ENCODE results near the gene TECTA. TPM values are rescaled to one million over a fixed set of nuclear protein-coding genes. Genes with fewer than 3 reads are reported as not detected.
"Not testable (repeated sequence)": the region's sequence is repeated elsewhere in the genome, so short reads cannot be mapped to it uniquely, and the experiment has no call there.

Gene TECTA
- total and polyA plus RNA-seq, 2 of the 8 experiments (the other 6 are each of a cell fraction or from before 2014, with no cell fraction given), result 0.59 to 1.0 TPM

DNA sequence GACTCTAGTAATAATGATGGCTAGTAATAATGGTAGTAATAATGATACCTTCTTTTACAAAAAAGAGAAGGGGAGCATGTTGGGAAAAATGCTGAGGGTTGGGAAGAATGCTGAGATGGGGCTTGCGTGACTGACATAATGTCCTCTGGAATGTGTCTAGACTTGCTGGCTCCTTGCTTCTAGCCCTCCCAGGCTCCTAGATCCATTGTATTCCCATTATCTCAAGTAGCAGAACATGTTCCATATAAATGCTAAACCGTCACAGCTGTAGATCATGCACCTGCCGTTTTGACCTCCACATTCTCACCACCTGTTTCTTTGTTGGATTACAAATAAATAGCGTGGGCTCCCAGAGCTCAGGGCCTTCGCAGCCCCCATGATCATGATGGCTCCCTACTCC, 139.0 kb downstream of the TECTA start:
- H4K8ac ChIP-seq (ENCODE audit: extremely low read depth, insufficient read depth, low read length); H3K23ac ChIP-seq (ENCODE audit: insufficient read length); H3K79me1 ChIP-seq (ENCODE audit: low read depth, low read length); H4K5ac ChIP-seq (ENCODE audit: insufficient read length, low read depth, low read length); H3K27ac ChIP-seq (ENCODE audit: low read depth, low read length); H4K20me1 ChIP-seq (replicated peaks in 1 of 2; ENCODE audit: control insufficient read depth in 1 of 2, insufficient read depth in 2 of 2, low read length in 2 of 2); CTCF ChIA-PET (ENCODE audit: partially characterized antibody); H3K4me3 ChIP-seq (ENCODE audit: extremely low read depth in 1 of 4, insufficient read depth in 2 of 4, low read depth in 3 of 4, low read length in 4 of 4); H3K9ac ChIP-seq (replicated peaks in 1 of 4; ENCODE audit: extremely low read depth in 1 of 4, low read depth in 3 of 4, low read length in 3 of 4); DNase-seq (ENCODE audit: low read depth in 1 of 2, low spot score in 2 of 2); H2BK5ac ChIP-seq (ENCODE audit: low read depth, low read length); H3K9me3 ChIP-seq (ENCODE audit: insufficient read depth in 2 of 2, low read depth in 1 of 2, low read length in 1 of 2); H2BK20ac ChIP-seq (ENCODE audit: low read length); H2BK120ac ChIP-seq (replicated peaks; ENCODE audit: low read depth, low read length); H2AK5ac ChIP-seq (ENCODE audit: low read depth, low read length); H3K56ac ChIP-seq (replicated peaks; ENCODE audit: insufficient read length, low read depth, low read length); H3K79me2 ChIP-seq (ENCODE audit: control insufficient read depth in 1 of 2, insufficient read depth in 2 of 2, low read length in 2 of 2); H2BK15ac ChIP-seq (ENCODE audit: low read length); H3K27me3 ChIP-seq (replicated peaks in 1 of 4; ENCODE audit: control insufficient read depth in 3 of 4, extremely low read depth in 1 of 4, insufficient read depth in 3 of 4, low read length in 3 of 4); H3K36me3 ChIP-seq (ENCODE audit: control insufficient read depth in 2 of 4, insufficient read depth in 4 of 4, low read length in 3 of 4); H2BK12ac ChIP-seq (ENCODE audit: low read depth, low read length); H3K14ac ChIP-seq (ENCODE audit: insufficient read length); H3K4me2 ChIP-seq (ENCODE audit: insufficient read depth in 1 of 2, low read depth in 2 of 2, low read length in 2 of 2); H4K91ac ChIP-seq (replicated peaks; ENCODE audit: insufficient read length, low read length); H3K23me2 ChIP-seq (ENCODE audit: low read depth, low read length); H2AFZ ChIP-seq (ENCODE audit: low read length); FAIRE-seq; H3K18ac ChIP-seq (ENCODE audit: extremely low read depth, low read length): not testable (repeated sequence)
- TF ChIP-seq TEAD4 (IDR thresholded peaks at IDR 0.05; ENCODE audit: low read depth, low read length), result 0 out of 2 replicates have a peak, but pooled peaks have one; percentile 12
- 89% methylated on average over 5 of the region's 5 CpGs; no CpG with 5 or more reads in 1 of the 2 experiments for WGBS, 2 experiments (ENCODE audit: extremely low coverage in 1 of 2, insufficient coverage in 1 of 2, insufficient read length in 1 of 2, insufficient replicate concordance in 2 of 2, low coverage in 1 of 2, low lambda C conversion rate in 2 of 2, missing lambda C conversion rate in 1 of 2)
- H3K4me1 ChIP-seq (replicated peaks in 1 of 4; ENCODE audit: control insufficient read depth in 3 of 4, insufficient read depth in 4 of 4, low read length in 3 of 4), result peaks cover 5 to 16% (median 11%) of the 10 kb centered on the region in 4 experiments
- H3K4ac ChIP-seq (replicated peaks; ENCODE audit: insufficient read length, low read depth, low read length), result peak overlapping the region; percentile 53
- POLR2A ChIA-PET (ENCODE audit: partially characterized antibody), result interaction anchor here (0.6 kb wide), 1 partner anchor 1284 kb away, joined by 4 read pairs; no protein-coding TSS in a partner anchor

Measured in H1 (cell line).